Natural killer cell (primary cell): ENCODE results near the gene DCAF8. TPM values are rescaled to one million over a fixed set of nuclear protein-coding genes. Genes with fewer than 3 reads are reported as not detected.

ENCODE experiments used
- ATAC-seq, 3 donors: fragments of 150-1000 bp in 2 of 3; fragments of 200-7000 bp in 1 of 3; cut with Tn5 transposase; 1 replicate in 1 of 3; 2 replicates in 2 of 3; pipeline ENCODE4 v1.10.0; 2021; ENCODE audit warnings: mild to moderate bottlenecking in 2 of 3, moderate library complexity in 2 of 3
- DNase-seq, 2 donors: peaks; one replicate each; pipeline versions ENCODE4 v3.0.0 to v3.0.0-alpha.2; 2013 to 2021; ENCODE audit warnings: mixed read lengths in 1 of 2
- H3K27ac ChIP-seq: one replicate; pipeline ENCODE4 v1.5.1; 2013; ENCODE audit warnings: mild to moderate bottlenecking, low read length
- H3K27me3 ChIP-seq: one replicate; pipeline ENCODE4 v1.6.1; 2013; ENCODE audit warnings: low read length; ENCODE audit not compliant: control insufficient read depth, insufficient read depth
- H3K36me3 ChIP-seq: one replicate; pipeline ENCODE4 v1.6.1; 2013; ENCODE audit warnings: low read length; ENCODE audit not compliant: control insufficient read depth, insufficient read depth
- H3K4me1 ChIP-seq: one replicate; pipeline ENCODE4 v1.6.1; 2013; ENCODE audit warnings: low read length; ENCODE audit not compliant: control insufficient read depth, insufficient read depth
- H3K4me3 ChIP-seq: one replicate; pipeline ENCODE4 v1.5.1; 2013; ENCODE audit warnings: low read length
- H3K9me3 ChIP-seq: one replicate; pipeline ENCODE4 v1.6.1; 2013; ENCODE audit warnings: low read length; ENCODE audit not compliant: control insufficient read depth, insufficient read depth
- H3K27ac Mint-ChIP-seq, 2 donors: one replicate each; pipeline ENCODE4 v1.8.0; 2022; ENCODE audit warnings: mild to moderate bottlenecking in 2 of 2, mixed read lengths in 2 of 2, moderate library complexity in 1 of 2
- H3K27me3 Mint-ChIP-seq, 2 donors: one replicate each; pipeline ENCODE4 v1.8.0; 2022; ENCODE audit warnings: low read depth in 2 of 2, mixed read lengths in 2 of 2
- H3K36me3 Mint-ChIP-seq: one replicate; pipeline ENCODE4 v1.8.0; 2022; ENCODE audit warnings: mixed read lengths
- H3K4me1 Mint-ChIP-seq, 2 donors: one replicate each; pipeline ENCODE4 v1.8.0; 2022; ENCODE audit warnings: mixed read lengths in 2 of 2
- H3K4me3 Mint-ChIP-seq: one replicate; pipeline ENCODE4 v1.8.0; 2022; ENCODE audit warnings: mild to moderate bottlenecking, moderate library complexity, mixed read lengths
- H3K9me3 Mint-ChIP-seq, 2 donors: one replicate each; pipeline ENCODE4 v1.8.0; 2022; ENCODE audit warnings: mixed read lengths in 2 of 2
- WGBS: methylation state at CpG from one replicate; pipeline ENCODE4 v1.1.7; 2013; ENCODE audit warnings: missing lambda C conversion rate; ENCODE audit not compliant: insufficient coverage; 5-methylcytosine and 5-hydroxymethylcytosine counted together
- intact Hi-C: fragments of 100-400 bp; cut with micrococcal nuclease; formaldehyde crosslinking; loops from one replicate; pipeline ENCODE4 v1.14.2; 2022
- total RNA-seq, 4 donors: library from RNA; stranded (reverse); fragments of 120-200 nt in 1 of 4; gene quantifications; one replicate each; pipeline versions ENCODE4 v1.2.3 to v1.2.4, GENCODE V29; 2013 to 2022
- TF ChIP-seq, protein P1 (sequence below): fragments of 200-600 bp; IDR thresholded peaks from one replicate; pipeline ENCODE4 v1.8.0; 2022; ENCODE audit warnings: antibody characterized with exemption

The DCAF8 gene
- total RNA-seq, 3 donors from 2014 or later (not counting 1 experiment from before 2014, with no cell fraction given) = 189 to 201 (median 189) TPM

- TF ChIP-seq, protein P1, sequence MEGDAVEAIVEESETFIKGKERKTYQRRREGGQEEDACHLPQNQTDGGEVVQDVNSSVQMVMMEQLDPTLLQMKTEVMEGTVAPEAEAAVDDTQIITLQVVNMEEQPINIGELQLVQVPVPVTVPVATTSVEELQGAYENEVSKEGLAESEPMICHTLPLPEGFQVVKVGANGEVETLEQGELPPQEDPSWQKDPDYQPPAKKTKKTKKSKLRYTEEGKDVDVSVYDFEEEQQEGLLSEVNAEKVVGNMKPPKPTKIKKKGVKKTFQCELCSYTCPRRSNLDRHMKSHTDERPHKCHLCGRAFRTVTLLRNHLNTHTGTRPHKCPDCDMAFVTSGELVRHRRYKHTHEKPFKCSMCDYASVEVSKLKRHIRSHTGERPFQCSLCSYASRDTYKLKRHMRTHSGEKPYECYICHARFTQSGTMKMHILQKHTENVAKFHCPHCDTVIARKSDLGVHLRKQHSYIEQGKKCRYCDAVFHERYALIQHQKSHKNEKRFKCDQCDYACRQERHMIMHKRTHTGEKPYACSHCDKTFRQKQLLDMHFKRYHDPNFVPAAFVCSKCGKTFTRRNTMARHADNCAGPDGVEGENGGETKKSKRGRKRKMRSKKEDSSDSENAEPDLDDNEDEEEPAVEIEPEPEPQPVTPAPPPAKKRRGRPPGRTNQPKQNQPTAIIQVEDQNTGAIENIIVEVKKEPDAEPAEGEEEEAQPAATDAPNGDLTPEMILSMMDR = no peak
- Histone ChIP-seq H3K9me3 (no peaks in the 10 kb centered on the region), H3K27ac (no peak overlapping the region), H3K27me3 (no peaks in the 10 kb centered on the region), H3K4me3 (no peak overlapping the region), H3K4me1 (no peaks in the 10 kb centered on the region), H3K36me3 (peaks cover 43% of the 10 kb centered on the region)
- H3K27me3 Mint-ChIP-seq = no peaks in the 10 kb centered on the region
- peaks cover 19% of the 10 kb centered on the region for H3K36me3 Mint-ChIP-seq
- H3K27ac Mint-ChIP-seq = peak overlapping the region in 1 of 2 donors; percentile 59
- intact Hi-C loops = no loop called here
- DNase-seq (no peak), ATAC-seq (no peak)
- H3K4me3 Mint-ChIP-seq = no peak overlapping the region
- H3K9me3 Mint-ChIP-seq = no peaks in the 10 kb centered on the region
- H3K4me1 Mint-ChIP-seq = peaks cover 15 to 26% of the 10 kb centered on the region in 2 donors
Measured at GRCh38 chr1:160243767-160244166, 18.6 kb downstream of the DCAF8 start.

- H3K27me3 Mint-ChIP-seq = no peaks in the 10 kb centered on the region
- H3K36me3 ChIP-seq = peaks cover 74% of the 10 kb centered on the region
- no peaks in the 10 kb centered on the region for H3K9me3 ChIP-seq
- H3K27me3 ChIP-seq = no peaks in the 10 kb centered on the region
- H3K4me1 ChIP-seq = no peaks in the 10 kb centered on the region
- H3K4me1 Mint-ChIP-seq = peaks cover under 1 to 9% of the 10 kb centered on the region in 2 donors
- intact Hi-C loops = no loop called here
- no peak overlapping the region for H3K4me3 Mint-ChIP-seq
- 97% methylated on average over 24 of the region's 24 CpGs for WGBS
- no peak overlapping the region for H3K4me3 ChIP-seq
- H3K27ac Mint-ChIP-seq = no peak overlapping the region
- H3K27ac ChIP-seq = no peak overlapping the region
- H3K36me3 Mint-ChIP-seq = peaks cover 27% of the 10 kb centered on the region
- no peaks in the 10 kb centered on the region for H3K9me3 Mint-ChIP-seq
- TF ChIP-seq, protein P1 = no peak
- DNase-seq = no peak
- ATAC-seq = no peak
Measured at GRCh38 chr1:160239582-160240299, 22.6 kb downstream of the DCAF8 start.

GRCh38 chr1:160238408-160238807 is 23.9 kb downstream of the DCAF8 start:
- H3K4me1 ChIP-seq = no peaks in the 10 kb centered on the region
- H3K4me1 Mint-ChIP-seq = peaks cover 0 to 9% of the 10 kb centered on the region in 2 donors
- H3K9me3 ChIP-seq = no peaks in the 10 kb centered on the region
- H3K27ac ChIP-seq = no peak overlapping the region
- peaks cover 81% of the 10 kb centered on the region for H3K36me3 ChIP-seq
- no peaks in the 10 kb centered on the region for H3K27me3 ChIP-seq
- H3K4me3 Mint-ChIP-seq = no peak overlapping the region
- H3K27ac Mint-ChIP-seq = no peak overlapping the region
- intact Hi-C loops = no loop called here
- DNase-seq = no peak
- ATAC-seq = no peak
- H3K36me3 Mint-ChIP-seq = peaks cover 35% of the 10 kb centered on the region
- no peaks in the 10 kb centered on the region for H3K9me3 Mint-ChIP-seq
- no peaks in the 10 kb centered on the region for H3K27me3 Mint-ChIP-seq
- WGBS = 96% methylated on average over 5 of the region's 5 CpGs
- TF ChIP-seq, protein P1 = no peak
- no peak overlapping the region for H3K4me3 ChIP-seq

DNA sequence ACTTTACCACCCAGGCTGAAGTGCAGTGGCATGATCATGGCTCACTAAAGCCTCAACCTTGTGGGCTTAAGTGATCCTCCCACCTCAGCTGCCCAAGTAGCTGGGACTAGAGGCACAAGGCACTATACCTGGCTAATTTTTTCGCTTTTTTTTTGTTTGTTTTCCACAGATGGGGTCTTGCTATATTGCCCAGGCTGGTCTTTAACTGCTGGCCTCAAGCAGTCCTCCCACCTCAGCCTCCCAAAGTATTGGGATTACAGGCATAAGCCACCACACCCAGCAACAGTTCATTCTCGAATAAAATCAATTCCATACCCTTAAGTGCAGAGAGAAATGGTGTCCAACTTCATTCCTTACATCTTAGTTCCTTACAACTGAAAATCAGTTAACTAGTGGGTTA is 24.8 kb downstream of the DCAF8 start:
- H3K4me1 ChIP-seq = no peaks in the 10 kb centered on the region
- intact Hi-C loops = no loop called here
- Mint-ChIP-seq H3K27me3 (no peaks in the 10 kb centered on the region), H3K36me3 (peaks cover 35% of the 10 kb centered on the region), H3K4me3 (no peak overlapping the region), H3K9me3 (no peaks in the 10 kb centered on the region), H3K4me1 (peaks cover 0 to 8% of the 10 kb centered on the region in 2 donors), H3K27ac (no peak overlapping the region)
- H3K4me3 ChIP-seq = no peak overlapping the region
- 100% methylated on average over 2 of the region's 2 CpGs for whole genome bisulfite sequencing
- H3K27me3 ChIP-seq = no peaks in the 10 kb centered on the region
- DNase-seq (no peak), ATAC-seq (no peak)
- H3K36me3 ChIP-seq = peaks cover 79% of the 10 kb centered on the region
- no peaks in the 10 kb centered on the region for H3K9me3 ChIP-seq
- no peak overlapping the region for H3K27ac ChIP-seq
- TF ChIP-seq, protein P1 = no peak
